ENCODE results near the gene ESR2. TPM values are rescaled to one million over a fixed set of nuclear protein-coding genes. Genes with fewer than 3 reads are reported as not detected.

ESR2 gene
- polyA plus RNA-seq, 3 donors = 0.04 TPM; not detected in 2

DNA sequence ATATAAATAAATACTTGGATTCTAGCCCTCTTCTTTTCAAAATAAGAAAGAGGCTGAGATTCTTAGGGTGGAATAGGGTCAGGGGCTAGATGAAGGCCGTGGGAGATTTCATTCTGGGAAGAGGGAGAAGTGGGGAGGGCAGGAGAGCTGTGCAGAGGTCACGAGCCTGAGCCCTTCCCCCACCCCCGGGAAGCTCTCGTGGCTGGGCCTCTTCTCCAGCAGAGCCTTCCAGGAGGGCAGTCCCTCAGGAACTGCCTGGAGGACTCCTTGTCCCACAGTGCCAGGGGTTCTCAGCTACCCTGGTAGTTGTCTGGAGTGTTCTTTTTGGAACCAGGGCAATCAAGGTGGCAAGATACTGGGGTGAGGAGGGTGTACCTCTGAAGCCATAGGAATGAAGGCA is 94.0 kb downstream of the ESR2 start:
- H3K27ac ChIP-seq (ENCODE audit: low read depth in 1 of 2, low read length in 2 of 2) = no peak overlapping the region
- no peaks in the 10 kb centered on the region for H3K4me1 ChIP-seq (ENCODE audit: control insufficient read depth in 1 of 2, insufficient read depth in 2 of 2, low read length in 2 of 2)
- H2AFZ ChIP-seq (ENCODE audit: insufficient read depth, low read depth, low read length, poor library complexity, severe bottlenecking) = no peak overlapping the region
- H4K20me1 ChIP-seq (ENCODE audit: insufficient read depth, low read length) = no peaks in the 10 kb centered on the region
- H3K9ac ChIP-seq (ENCODE audit: insufficient read depth, low read length, poor library complexity, severe bottlenecking) = no peak overlapping the region
- no peak overlapping the region for H3K4me2 ChIP-seq (replicated peaks; ENCODE audit: extremely low read depth, low read length, poor library complexity, severe bottlenecking)
- H3K36me3 ChIP-seq (replicated peaks in 1 of 2; ENCODE audit: control insufficient read depth in 1 of 2, insufficient read depth in 2 of 2, low read length in 2 of 2) = no peaks in the 10 kb centered on the region
- H3K36me3 Mint-ChIP-seq = no peaks in the 10 kb centered on the region
- no peak for DNase-seq
- 91% methylated on average over 4 of the region's 4 CpGs for WGBS (ENCODE audit: insufficient coverage)
- no peaks in the 10 kb centered on the region for H3K9me3 ChIP-seq (replicated peaks in 1 of 2; ENCODE audit: control insufficient read depth in 1 of 2, insufficient read depth in 1 of 2, low read length in 2 of 2)
- peaks cover 10% of the 10 kb centered on the region for H3K4me1 Mint-ChIP-seq
- intact Hi-C loops (cut with micrococcal nuclease) = no loop called here
- H3K9me3 Mint-ChIP-seq = peaks cover 0 to 1% (median 0%) of the 10 kb centered on the region in 7 donors
- no peak overlapping the region for H3K4me3 Mint-ChIP-seq
- H3K4me3 ChIP-seq (replicated peaks in 1 of 3; ENCODE audit: low read depth in 2 of 3, low read length in 3 of 3) = no peak overlapping the region
- H3K79me2 ChIP-seq (ENCODE audit: insufficient read depth, low read length) = no peaks in the 10 kb centered on the region
- no peak overlapping the region for H3K27ac Mint-ChIP-seq
- H3K27me3 Mint-ChIP-seq (ENCODE audit: low read depth in 3 of 3) = peaks cover 8 to 10% (median 9%) of the 10 kb centered on the region in 3 donors
- H3K27me3 ChIP-seq (ENCODE audit: control insufficient read depth in 2 of 2, insufficient read depth in 2 of 2, low read length in 2 of 2) = peaks cover 0 to 7% of the 10 kb centered on the region in 2 donors
- TF ChIP-seq, protein P1, sequence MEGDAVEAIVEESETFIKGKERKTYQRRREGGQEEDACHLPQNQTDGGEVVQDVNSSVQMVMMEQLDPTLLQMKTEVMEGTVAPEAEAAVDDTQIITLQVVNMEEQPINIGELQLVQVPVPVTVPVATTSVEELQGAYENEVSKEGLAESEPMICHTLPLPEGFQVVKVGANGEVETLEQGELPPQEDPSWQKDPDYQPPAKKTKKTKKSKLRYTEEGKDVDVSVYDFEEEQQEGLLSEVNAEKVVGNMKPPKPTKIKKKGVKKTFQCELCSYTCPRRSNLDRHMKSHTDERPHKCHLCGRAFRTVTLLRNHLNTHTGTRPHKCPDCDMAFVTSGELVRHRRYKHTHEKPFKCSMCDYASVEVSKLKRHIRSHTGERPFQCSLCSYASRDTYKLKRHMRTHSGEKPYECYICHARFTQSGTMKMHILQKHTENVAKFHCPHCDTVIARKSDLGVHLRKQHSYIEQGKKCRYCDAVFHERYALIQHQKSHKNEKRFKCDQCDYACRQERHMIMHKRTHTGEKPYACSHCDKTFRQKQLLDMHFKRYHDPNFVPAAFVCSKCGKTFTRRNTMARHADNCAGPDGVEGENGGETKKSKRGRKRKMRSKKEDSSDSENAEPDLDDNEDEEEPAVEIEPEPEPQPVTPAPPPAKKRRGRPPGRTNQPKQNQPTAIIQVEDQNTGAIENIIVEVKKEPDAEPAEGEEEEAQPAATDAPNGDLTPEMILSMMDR (IDR thresholded peaks at IDR 0.05) = no peak

DNA sequence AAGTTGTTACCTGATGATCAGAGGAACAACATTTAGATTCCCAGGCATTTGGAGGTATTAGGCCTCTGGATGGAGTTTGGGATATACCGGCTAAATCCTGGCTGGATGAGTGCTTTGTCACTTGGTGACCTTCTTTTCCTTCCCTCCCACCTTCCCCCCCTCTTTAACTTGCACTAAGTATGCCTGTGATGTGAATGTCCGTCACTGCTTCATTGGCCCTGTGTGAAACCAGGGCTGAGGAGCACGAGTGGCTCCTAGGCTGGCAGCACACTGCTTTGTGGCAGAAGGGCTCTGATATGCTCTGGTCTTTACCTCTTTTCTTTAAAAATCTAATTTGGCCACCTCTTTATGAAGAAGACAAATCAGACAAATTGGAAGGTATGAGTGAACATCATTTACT is 95.7 kb downstream of the ESR2 start:
- Histone ChIP-seq H4K20me1 (ENCODE audit: insufficient read depth, low read length) (no peaks in the 10 kb centered on the region), H3K27ac (ENCODE audit: low read depth in 1 of 2, low read length in 2 of 2) (no peak overlapping the region), H3K4me2 (replicated peaks; ENCODE audit: extremely low read depth, low read length, poor library complexity, severe bottlenecking) (no peak overlapping the region), H3K79me2 (ENCODE audit: insufficient read depth, low read length) (no peaks in the 10 kb centered on the region), H3K27me3 (ENCODE audit: control insufficient read depth in 2 of 2, insufficient read depth in 2 of 2, low read length in 2 of 2) (peaks cover 0 to 7% of the 10 kb centered on the region in 2 donors), H3K9me3 (replicated peaks in 1 of 2; ENCODE audit: control insufficient read depth in 1 of 2, insufficient read depth in 1 of 2, low read length in 2 of 2) (no peaks in the 10 kb centered on the region), H3K4me1 (ENCODE audit: control insufficient read depth in 1 of 2, insufficient read depth in 2 of 2, low read length in 2 of 2) (no peaks in the 10 kb centered on the region), H3K4me3 (replicated peaks in 1 of 3; ENCODE audit: low read depth in 2 of 3, low read length in 3 of 3) (no peak overlapping the region), H2AFZ (ENCODE audit: insufficient read depth, low read depth, low read length, poor library complexity, severe bottlenecking) (no peak overlapping the region), H3K36me3 (replicated peaks in 1 of 2; ENCODE audit: control insufficient read depth in 1 of 2, insufficient read depth in 2 of 2, low read length in 2 of 2) (no peaks in the 10 kb centered on the region), H3K9ac (ENCODE audit: insufficient read depth, low read length, poor library complexity, severe bottlenecking) (no peak overlapping the region)
- no peaks in the 10 kb centered on the region for H3K36me3 Mint-ChIP-seq
- intact Hi-C loops (cut with micrococcal nuclease) = no loop called here
- TF ChIP-seq, protein P1 (IDR thresholded peaks at IDR 0.05) = no peak
- no peak overlapping the region for H3K4me3 Mint-ChIP-seq
- peaks cover 10% of the 10 kb centered on the region for H3K4me1 Mint-ChIP-seq
- DNase-seq = no peak
- no peak overlapping the region for H3K27ac Mint-ChIP-seq
- 100% methylated on average over 2 of the region's 3 CpGs for WGBS (ENCODE audit: insufficient coverage)
- peaks cover 9 to 10% (median 10%) of the 10 kb centered on the region in 3 donors for H3K27me3 Mint-ChIP-seq (ENCODE audit: low read depth in 3 of 3)
- H3K9me3 Mint-ChIP-seq = peaks cover 0 to 1% (median 0%) of the 10 kb centered on the region in 7 donors

All from CD14-positive monocyte (primary cell).